GM12878 (cell line): ENCODE results near the gene DOLPP1. TPM values are rescaled to one million over a fixed set of nuclear protein-coding genes. Genes with fewer than 3 reads are reported as not detected.

Experiments
- BCL11A ChIP-seq: IDR thresholded peaks from 2 replicates; pipeline ENCODE4 v1.6.1; 2011; ENCODE audit warnings: low read depth, low read length
- CBFB ChIP-seq: IDR thresholded peaks from 2 replicates; pipeline ENCODE4 v1.6.1; 2016; ENCODE audit warnings: antibody characterized with exemption, low read depth
- CHD4 ChIP-seq: fragments of 200-600 bp; sonication (generic); IDR thresholded peaks from 2 replicates; pipeline ENCODE4 v1.6.1; 2016; ENCODE audit warnings: mild to moderate bottlenecking
- E2F4 ChIP-seq: IDR thresholded peaks from 2 replicates; pipeline ENCODE4 v1.6.1; 2012; ENCODE audit warnings: low read depth, low read length, improper control_type of control experiment
- E4F1 ChIP-seq: fragments of 450-650 bp; IDR thresholded peaks from 2 replicates; pipeline ENCODE4 v1.6.1; 2018; ENCODE audit warnings: borderline replicate concordance, mild to moderate bottlenecking; ENCODE audit not compliant: partially characterized antibody
- ELK1 ChIP-seq: IDR thresholded peaks from 2 replicates; pipeline ENCODE4 v1.6.1; 2012; ENCODE audit warnings: low read depth, low read length, improper control_type of control experiment
- EP300 ChIP-seq, 2 experiments: fragments of 150-350 bp in 1 of 2; IDR thresholded peaks; 2 replicates each; pipeline ENCODE4 v1.6.1; 2011 to 2012; ENCODE audit warnings: low read depth in 2 of 2, low read length in 2 of 2, borderline replicate concordance in 1 of 2, improper control_type of control experiment in 1 of 2, inconsistent platforms in 1 of 2; ENCODE audit not compliant: control insufficient read depth in 1 of 2
- FOXK2 ChIP-seq: fragments of 450-650 bp; IDR thresholded peaks from 2 replicates; pipeline ENCODE4 v1.6.1; 2017; ENCODE audit warnings: mild to moderate bottlenecking, moderate library complexity
- GATAD2B ChIP-seq: fragments of 450-650 bp; conservative IDR thresholded peaks from 2 replicates; pipeline ENCODE4 v1.6.1; 2017; ENCODE audit warnings: low read depth, mild to moderate bottlenecking, moderate library complexity
- JUNB ChIP-seq: IDR thresholded peaks from 2 replicates; pipeline ENCODE4 v1.6.1; 2016; ENCODE audit warnings: antibody characterized with exemption, mild to moderate bottlenecking
- KDM1A ChIP-seq: fragments of 200-600 bp; sonication (generic); IDR thresholded peaks from 2 replicates; pipeline ENCODE4 v1.6.1; 2016; ENCODE audit warnings: borderline replicate concordance
- MEF2A ChIP-seq: IDR thresholded peaks from 2 replicates; pipeline ENCODE4 v1.6.1; 2011; ENCODE audit warnings: low read depth, mild to moderate bottlenecking, low read length, moderate library complexity; ENCODE audit not compliant: insufficient read depth
- NFYB ChIP-seq: IDR thresholded peaks from 2 replicates; pipeline ENCODE4 v1.6.1; 2011; ENCODE audit warnings: low read depth, mild to moderate bottlenecking, low read length, improper control_type of control experiment, moderate library complexity; ENCODE audit not compliant: insufficient read depth
- NRF1 ChIP-seq: conservative IDR thresholded peaks from 2 replicates; pipeline ENCODE4 v1.6.1; 2011; ENCODE audit warnings: mild to moderate bottlenecking, low read depth, low read length, improper control_type of control experiment
- PAX8 ChIP-seq: fragments of 450-650 bp; IDR thresholded peaks from 2 replicates; pipeline ENCODE4 v1.6.1; 2017; ENCODE audit warnings: mild to moderate bottlenecking, moderate library complexity
- PKNOX1 ChIP-seq: fragments of 450-650 bp; IDR thresholded peaks from 2 replicates; pipeline ENCODE4 v1.6.1; 2016; ENCODE audit warnings: mild to moderate bottlenecking
- SMAD5 ChIP-seq: IDR thresholded peaks from 2 replicates; pipeline ENCODE4 v1.6.1; 2016; ENCODE audit warnings: antibody characterized with exemption, low read depth
- SPI1 ChIP-seq: IDR thresholded peaks from 2 replicates; pipeline ENCODE4 v1.6.1; 2011; ENCODE audit warnings: low read depth, mild to moderate bottlenecking, low read length, moderate library complexity, borderline replicate concordance; ENCODE audit not compliant: insufficient read depth
- TCF3 ChIP-seq: IDR thresholded peaks from 2 replicates; pipeline ENCODE4 v1.6.1; 2012; ENCODE audit warnings: low read depth, mild to moderate bottlenecking, low read length, borderline replicate concordance; ENCODE audit not compliant: insufficient read depth
- ZBTB11 ChIP-seq: fragments of 450-650 bp; formaldehyde crosslinking; IDR thresholded peaks from 2 replicates; pipeline ENCODE4 v1.5.0; 2022; ENCODE audit warnings: mild to moderate bottlenecking, missing genetic modification characterization
- ZSCAN29 ChIP-seq: fragments of 450-650 bp; IDR thresholded peaks from 2 replicates; pipeline ENCODE4 v1.6.1; 2017; ENCODE audit warnings: mild to moderate bottlenecking, moderate library complexity
- polyA plus RNA-seq, 11 experiments: library from polyadenylated mRNA; depleted of rRNA in 4 of 11; unstranded in 6 of 11; stranded (reverse) in 5 of 11; fragments of >200 nt; fragmentation: Nextera tagmentation in 4 of 11; fragmentation: Illumina TruSeq in 1 of 11; extraction: Ambion mirVana in 4 of 11; extraction: Trizol in 1 of 11; gene quantifications; 1 replicate in 1 of 11; 2 replicates in 10 of 11; pipeline versions ENCODE4 v1.2.1 to v1.2.3, GENCODE V29; 2011 to 2016; ENCODE audit warnings: inconsistent platforms in 2 of 11, missing spikeins in 2 of 11, low read depth in 1 of 11
- total RNA-seq, 4 experiments: library from RNA; depleted of rRNA in 3 of 4; stranded (reverse); fragments of >200 nt in 3 of 4; fragmentation: Illumina TruSeq in 1 of 4; extraction: Trizol in 1 of 4; gene quantifications; 2 replicates each; pipeline versions ENCODE4 v1.2.1 to v1.2.3, GENCODE V29; 2013 to 2021

DOLPP1 gene
- total and polyA plus RNA-seq, 10 of the 15 experiments (the other 5 are each of a cell fraction or from before 2014, with no cell fraction given): 0.76 to 19.9 (median 13.4) TPM

GRCh38 chr9:129139233-129139992 is 58.5 kb downstream of the DOLPP1 start (continued):
- TF ChIP-seq ZBTB11 (CRISPR knock-in tag) (no peak), E4F1 (no peak), KDM1A (no peak), ELK1 (no peak), JUNB (no peak), TCF3 (no peak), PAX8 (no peak), CBFB (no peak), SPI1 (peak; percentile 42; the same call in 1 of the 2 replicates), NRF1 (no peak), CHD4 (no peak), MEF2A (no peak), ZSCAN29 (no peak), GATAD2B (no peak), FOXK2 (no peak), NFYB (no peak), BCL11A (no peak), E2F4 (no peak), SMAD5 (no peak), PKNOX1 (no peak), EP300 (IDR thresholded peaks at IDR 0.05; ENCODE audit: borderline replicate concordance in 1 of 2, control insufficient read depth in 1 of 2, low read depth in 2 of 2, low read length in 2 of 2) (no peak)
